Measurements from ENCODE around the gene PFKFB2.

- TF ChIP-seq POLR2A (IDR thresholded peaks at IDR 0.05; ENCODE audit: low read depth, low read length) (no peak), CTCF (IDR thresholded peaks at IDR 0.05; ENCODE audit: extremely low read depth in 1 of 2, insufficient read depth in 1 of 2, low read depth in 1 of 2, low read length in 2 of 2) (no peak), MAX (IDR thresholded peaks at IDR 0.05; ENCODE audit: insufficient read depth, insufficient read length) (no peak), POLR2AphosphoS5 (IDR thresholded peaks at IDR 0.05; ENCODE audit: insufficient read depth, low read depth, low read length) (no peak), EZH2 (IDR thresholded peaks at IDR 0.05; ENCODE audit: borderline replicate concordance, low read depth, low read length, severe bottlenecking) (no peak), MYC (IDR thresholded peaks at IDR 0.05; ENCODE audit: low read depth, low read length) (no peak), GATA2 (IDR thresholded peaks at IDR 0.05; ENCODE audit: insufficient read depth, insufficient read length, low read depth, low read length) (no peak), FOS (IDR thresholded peaks at IDR 0.05; ENCODE audit: borderline replicate concordance, insufficient read depth, low read length) (no peak), JUN (IDR thresholded peaks at IDR 0.05; ENCODE audit: borderline replicate concordance, insufficient read depth, insufficient read length, low read depth) (no peak)
Observed at GRCh38 chr1:207109004-207109403, 55.9 kb downstream of the PFKFB2 start.
